Measurements from ENCODE around the gene AUTS2.

GRCh38 chr7:69763513-69763912, 165.2 kb downstream of the AUTS2 start:
- TF ChIP-seq CTCF (conservative IDR thresholded peaks at IDR 0.05; ENCODE audit: low read length) (no peak), EZH2phosphoT487 (IDR thresholded peaks at IDR 0.05; ENCODE audit: borderline replicate concordance) (no peak)
